Activated CD8-positive, alpha-beta T cell treated with anti-CD3 and anti-CD28 coated beads for 36 hours (primary cell): ENCODE results near the gene FAM193A. TPM values are rescaled to one million over a fixed set of nuclear protein-coding genes. Genes with fewer than 3 reads are reported as not detected.
"Not testable (repeated sequence)": the region's sequence is repeated elsewhere in the genome, so short reads cannot be mapped to it uniquely, and the experiment has no call there.

Experiments used
- ATAC-seq: fragments of 200-7000 bp; cut with Tn5 transposase; one replicate; pipeline ENCODE4 v1.10.0; 2021; ENCODE audit warnings: mild to moderate bottlenecking, moderate library complexity
- CTCF ChIA-PET: fragments of 350-600 bp; sonication (Branson Sonifier 250); formaldehyde crosslinking; loops from one replicate; lab custom pipeline; 2021; ENCODE audit warnings: antibody characterized with exemption; lab: Charles Lee
- POLR2A ChIA-PET: fragments of 350-600 bp; sonication (Branson Sonifier 250); formaldehyde crosslinking; loops from one replicate; lab custom pipeline; 2021; ENCODE audit warnings: antibody characterized with exemption; lab: Charles Lee
- DNase-seq: peaks from one replicate; pipeline ENCODE4 v3.0.0-alpha.2; 2020
- H3K27ac Mint-ChIP-seq: one replicate; pipeline ENCODE4 v1.8.0; 2021; ENCODE audit warnings: mild to moderate bottlenecking, mixed read lengths
- H3K27me3 Mint-ChIP-seq: one replicate; pipeline ENCODE4 v1.8.0; 2021; ENCODE audit warnings: mixed read lengths
- H3K36me3 Mint-ChIP-seq: one replicate; pipeline ENCODE4 v1.8.0; 2021; ENCODE audit warnings: low read depth, mixed read lengths
- H3K4me1 Mint-ChIP-seq: one replicate; pipeline ENCODE4 v1.8.0; 2021; ENCODE audit warnings: low read depth, mixed read lengths
- H3K4me3 Mint-ChIP-seq: one replicate; pipeline ENCODE4 v1.8.0; 2021; ENCODE audit warnings: mild to moderate bottlenecking, moderate library complexity, mixed read lengths
- H3K9me3 Mint-ChIP-seq: one replicate; pipeline ENCODE4 v1.8.0; 2021; ENCODE audit warnings: mixed read lengths
- CTCF ChIP-seq: fragments of 200-600 bp; IDR thresholded peaks from one replicate; pipeline ENCODE4 v1.8.0; 2022; ENCODE audit warnings: antibody characterized with exemption, mild to moderate bottlenecking
- intact Hi-C: fragments of 100-400 bp; cut with micrococcal nuclease; formaldehyde crosslinking; loops from one replicate; pipeline ENCODE4 v1.10.0; 2022
- total RNA-seq, 2 experiments: library from RNA; stranded (reverse); gene quantifications; one replicate each; pipeline ENCODE4 v1.2.3, GENCODE V29; 2021

FAM193A gene
- total RNA-seq, 2 experiments from 2014 or later, result 22.4 to 22.9 TPM

DNA sequence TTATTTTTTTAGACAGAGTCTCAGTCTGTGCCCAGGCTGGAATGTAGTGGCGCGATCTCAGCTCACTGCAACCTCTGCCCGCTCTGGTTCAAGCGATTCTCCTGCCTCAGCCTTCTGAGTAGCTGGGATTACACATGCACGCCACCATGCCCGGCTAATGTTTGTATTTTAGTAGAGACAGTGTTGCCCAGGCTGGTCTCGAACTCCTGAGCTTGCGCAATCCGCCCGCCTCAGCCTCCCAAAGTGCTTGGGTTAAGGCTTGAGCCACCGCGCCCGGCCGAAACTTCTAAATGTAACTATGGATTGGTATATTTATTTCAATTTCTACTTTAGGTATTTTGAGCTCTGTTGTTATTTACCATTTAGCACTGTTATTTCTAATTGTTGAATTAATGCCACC is 79.4 kb downstream of the FAM193A start:
- ChIA-PET CTCF (interaction anchor here (0.7 kb wide), 1 partner anchor 324 kb away, joined by 4 read pairs; no protein-coding TSS in a partner anchor), POLR2A (no interaction called here)
- no peak for TF ChIP-seq CTCF
- DNase-seq, result no peak
- Mint-ChIP-seq H3K9me3 (no peaks in the 10 kb centered on the region), H3K27me3 (no peaks in the 10 kb centered on the region), H3K4me1 (peaks cover 32% of the 10 kb centered on the region), H3K36me3 (peaks cover 5% of the 10 kb centered on the region), H3K4me3 (no peak overlapping the region), H3K27ac (no peak overlapping the region)
- no peak for ATAC-seq
- intact Hi-C loops, result no loop called here

- ATAC-seq (no peak), DNase-seq (no peak)
- Mint-ChIP-seq H3K27me3 (no peaks in the 10 kb centered on the region), H3K9me3 (no peaks in the 10 kb centered on the region), H3K36me3 (peaks cover 5% of the 10 kb centered on the region), H3K27ac (no peak overlapping the region), H3K4me1 (peaks cover 40% of the 10 kb centered on the region), H3K4me3 (no peak overlapping the region)
- ChIA-PET CTCF (no interaction called here), POLR2A (no interaction called here)
- no peak for TF ChIP-seq CTCF
- intact Hi-C loops, result no loop called here
Observed at GRCh38 chr4:2617955-2618354, 81.5 kb downstream of the FAM193A start.

- DNase-seq, H3K9me3 Mint-ChIP-seq, H3K27me3 Mint-ChIP-seq, H3K36me3 Mint-ChIP-seq, H3K27ac Mint-ChIP-seq, POLR2A ChIA-PET, intact Hi-C loops, CTCF ChIA-PET, ATAC-seq, H3K4me3 Mint-ChIP-seq: not testable (repeated sequence)
- H3K4me1 Mint-ChIP-seq, result peaks cover 42% of the 10 kb centered on the region
Observed at GRCh38 chr4:2618729-2619128, 82.3 kb downstream of the FAM193A start.

DNA sequence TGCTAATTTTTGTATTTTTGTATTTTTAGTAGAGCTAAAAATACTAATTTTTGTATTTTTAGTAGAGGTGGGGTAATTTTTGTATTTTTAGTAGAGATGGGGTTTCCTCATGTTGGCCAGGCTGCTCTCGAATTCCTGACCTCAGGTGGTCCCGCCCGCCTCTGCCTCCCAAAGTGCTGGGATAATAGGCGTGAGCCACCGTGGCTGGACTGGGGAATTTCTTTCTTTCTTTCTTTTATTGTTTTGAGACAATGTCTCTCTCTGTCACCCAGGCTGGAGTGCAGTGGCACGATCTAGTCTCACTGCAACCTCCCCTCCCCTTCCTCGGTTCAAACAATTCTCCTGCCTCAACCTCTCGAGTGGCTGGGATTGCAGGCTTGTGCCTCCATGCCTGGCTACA is 83.0 kb downstream of the FAM193A start:
- H3K4me1 Mint-ChIP-seq, result peaks cover 41% of the 10 kb centered on the region
- intact Hi-C loops, result no loop called here
- no peak for DNase-seq
- ChIA-PET CTCF (no interaction called here), POLR2A (no interaction called here)
- no peak for TF ChIP-seq CTCF
- H3K9me3 Mint-ChIP-seq, result no peaks in the 10 kb centered on the region
- no peak for ATAC-seq
- H3K36me3 Mint-ChIP-seq, result peaks cover 5% of the 10 kb centered on the region
- H3K4me3 Mint-ChIP-seq, result no peak overlapping the region
- H3K27ac Mint-ChIP-seq, result no peak overlapping the region
- H3K27me3 Mint-ChIP-seq, result no peaks in the 10 kb centered on the region

GRCh38 chr4:2621419-2621818 is 85.0 kb downstream of the FAM193A start:
- Mint-ChIP-seq H3K27me3 (no peaks in the 10 kb centered on the region), H3K27ac (no peak overlapping the region), H3K4me1 (peaks cover 32% of the 10 kb centered on the region), H3K36me3 (peaks cover 11% of the 10 kb centered on the region), H3K4me3 (no peak overlapping the region), H3K9me3 (no peaks in the 10 kb centered on the region)
- ChIA-PET CTCF (no interaction called here), POLR2A (interaction anchor here (0.6 kb wide), 1 partner anchor 735 kb away, joined by 3 read pairs; no protein-coding TSS in a partner anchor)
- no peak for ATAC-seq
- TF ChIP-seq CTCF, result no peak
- intact Hi-C loops, result no loop called here
- DNase-seq, result no peak

DNA sequence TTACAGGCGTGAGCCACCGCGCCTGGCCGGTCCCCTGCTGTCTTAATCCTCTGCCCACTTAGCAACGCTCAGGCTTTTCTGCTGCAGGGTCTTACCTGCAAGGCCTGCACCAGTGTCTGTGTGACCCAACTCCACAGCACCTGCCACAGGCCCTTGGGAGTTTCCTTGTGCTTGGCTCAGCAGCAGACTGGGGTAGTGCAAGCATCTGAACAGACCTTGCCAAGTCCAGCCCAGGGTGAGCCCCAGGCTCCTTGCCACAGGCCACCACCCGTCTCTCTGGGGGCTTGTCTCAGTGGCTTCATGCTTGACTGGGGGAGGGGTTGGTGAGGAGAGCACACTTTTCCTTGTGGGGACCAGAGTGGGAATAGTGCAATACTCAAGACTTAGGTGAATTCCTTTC is 87.0 kb downstream of the FAM193A start:
- CTCF ChIA-PET, result no interaction called here
- no peak for DNase-seq
- TF ChIP-seq CTCF, result no peak
- intact Hi-C loops, result no loop called here
- Mint-ChIP-seq H3K9me3 (no peaks in the 10 kb centered on the region), H3K36me3 (peaks cover 20% of the 10 kb centered on the region), H3K27me3 (no peaks in the 10 kb centered on the region), H3K4me1 (peaks cover 26% of the 10 kb centered on the region), H3K4me3 (no peak overlapping the region), H3K27ac (no peak overlapping the region)
- no peak for ATAC-seq
- POLR2A ChIA-PET, result no interaction called here
